Activated T-cell treated with anti-CD3 and anti-CD28 coated beads, Interleukin-2, amount 50 U/mL, for 72 hours (primary cell): ENCODE results near the gene ISOC1. TPM values are rescaled to one million over a fixed set of nuclear protein-coding genes. Genes with fewer than 3 reads are reported as not detected.

Experiments
- ATAC-seq, 2 donors: fragments of 150-1000 bp; cut with Tn5 transposase; replicated peaks in 1 of 2; 2 replicates each; pipeline ENCODE4 v1.10.0; 2021; ENCODE audit warnings: moderate library complexity in 2 of 2, mild to moderate bottlenecking in 1 of 2
- DNase-seq, 2 donors: peaks; one replicate each; pipeline ENCODE4 v3.0.0; 2021 to 2022; ENCODE audit warnings: mixed read lengths in 1 of 2
- H3K27ac Mint-ChIP-seq: one replicate; pipeline ENCODE4 v1.8.0; 2022; ENCODE audit warnings: mild to moderate bottlenecking, moderate library complexity, mixed read lengths
- H3K27me3 Mint-ChIP-seq: one replicate; pipeline ENCODE4 v1.8.0; 2022; ENCODE audit warnings: low read depth, mixed read lengths
- H3K36me3 Mint-ChIP-seq, 2 donors: one replicate each; pipeline ENCODE4 v1.8.0; 2022; ENCODE audit warnings: mixed read lengths in 2 of 2, mild to moderate bottlenecking in 1 of 2; ENCODE audit not compliant: insufficient read depth in 2 of 2
- H3K4me1 Mint-ChIP-seq: one replicate; pipeline ENCODE4 v1.8.0; 2022; ENCODE audit warnings: low read depth, mixed read lengths
- H3K4me3 Mint-ChIP-seq, 2 donors: one replicate each; pipeline ENCODE4 v1.8.0; 2022; ENCODE audit warnings: mild to moderate bottlenecking in 2 of 2, mixed read lengths in 2 of 2, moderate library complexity in 2 of 2
- H3K9me3 Mint-ChIP-seq, 2 donors: one replicate each; pipeline ENCODE4 v1.8.0; 2022; ENCODE audit warnings: mixed read lengths in 2 of 2
- total RNA-seq, 2 donors: library from RNA; stranded (reverse); gene quantifications; one replicate each; pipeline ENCODE4 v1.2.3, GENCODE V29; 2022

ISOC1 gene
- total RNA-seq, 2 donors from 2014 or later, result 19.4 to 20.4 TPM

DNA sequence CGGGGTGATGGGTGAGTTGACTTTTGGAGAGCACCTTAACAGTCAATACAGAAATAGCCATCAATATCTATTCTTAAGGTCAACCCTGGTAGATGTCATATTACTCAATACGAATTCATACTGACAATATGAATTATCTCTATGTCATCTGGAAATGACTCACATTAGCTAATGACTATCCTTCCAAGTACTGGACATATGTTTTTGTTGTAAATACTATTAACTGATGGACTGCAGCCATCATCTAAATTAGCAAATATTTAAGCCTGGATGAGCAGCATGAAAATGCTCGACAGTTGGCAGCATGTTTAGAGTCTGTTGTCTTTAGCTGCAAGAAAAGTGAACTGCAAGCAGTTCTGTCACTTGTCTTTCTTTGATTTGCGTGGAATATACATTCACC lies 19.6 kb upstream of the ISOC1 start:
- Mint-ChIP-seq H3K4me1 (no peaks in the 10 kb centered on the region), H3K4me3 (no peak overlapping the region), H3K27ac (no peak overlapping the region), H3K9me3 (no peaks in the 10 kb centered on the region), H3K36me3 (no peaks in the 10 kb centered on the region), H3K27me3 (peaks cover 21% of the 10 kb centered on the region)
- ATAC-seq, result no peak
- no peak for DNase-seq

GRCh38 chr5:129077433-129078075 lies 17.0 kb upstream of the ISOC1 start:
- Mint-ChIP-seq H3K4me3 (no peak overlapping the region), H3K9me3 (no peaks in the 10 kb centered on the region), H3K36me3 (no peaks in the 10 kb centered on the region), H3K27ac (no peak overlapping the region), H3K4me1 (no peaks in the 10 kb centered on the region), H3K27me3 (peaks cover 23% of the 10 kb centered on the region)
- ATAC-seq (no peak), DNase-seq (no peak)

DNA sequence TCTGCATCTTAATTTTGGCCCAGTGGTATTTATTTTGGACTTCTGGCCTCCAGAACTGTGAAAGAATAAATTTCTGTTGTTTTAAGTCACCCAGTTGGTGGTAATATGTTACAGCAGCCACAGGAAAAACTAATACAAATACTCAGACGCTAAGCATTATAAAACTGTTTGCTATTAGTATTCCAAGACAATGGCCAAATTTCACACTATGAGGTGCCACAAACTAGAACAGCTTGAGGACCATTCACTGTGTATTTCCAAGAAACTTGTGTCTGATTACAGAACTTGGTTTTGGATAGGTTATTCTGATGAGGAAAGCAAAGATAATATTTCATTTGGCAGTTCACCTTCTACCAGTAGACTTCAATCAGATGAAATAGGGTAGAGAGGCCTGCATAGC lies 16.3 kb upstream of the ISOC1 start:
- Mint-ChIP-seq H3K27ac (no peak overlapping the region), H3K4me3 (no peak overlapping the region), H3K9me3 (no peaks in the 10 kb centered on the region), H3K4me1 (no peaks in the 10 kb centered on the region), H3K27me3 (peaks cover 22% of the 10 kb centered on the region), H3K36me3 (no peaks in the 10 kb centered on the region)
- DNase-seq (no peak), ATAC-seq (no peak)

DNA sequence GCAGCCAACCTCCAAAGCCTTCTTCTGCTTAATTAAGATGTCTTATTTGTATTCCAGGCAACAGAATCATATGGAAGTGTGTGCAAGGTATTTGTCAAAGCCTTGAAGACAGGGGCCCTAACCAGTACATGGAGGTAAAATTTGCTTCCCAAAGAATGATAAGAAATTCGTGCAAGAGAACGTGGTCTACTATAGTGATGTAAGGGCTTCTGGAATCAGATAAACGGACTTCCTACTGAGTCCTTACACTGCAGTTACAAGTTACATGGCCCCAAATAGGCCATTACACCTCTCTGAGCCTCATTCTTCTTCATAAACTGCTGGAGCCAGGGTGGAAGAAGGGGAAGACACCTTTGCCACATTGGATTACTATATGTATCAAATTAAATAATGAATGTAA lies 15.9 kb upstream of the ISOC1 start:
- no peaks in the 10 kb centered on the region for H3K36me3 Mint-ChIP-seq
- peaks cover 18% of the 10 kb centered on the region for H3K27me3 Mint-ChIP-seq
- ATAC-seq, result no peak
- H3K4me3 Mint-ChIP-seq, result no peak overlapping the region
- H3K27ac Mint-ChIP-seq, result no peak overlapping the region
- no peak for DNase-seq
- no peaks in the 10 kb centered on the region for H3K4me1 Mint-ChIP-seq
- no peaks in the 10 kb centered on the region for H3K9me3 Mint-ChIP-seq

- no peaks in the 10 kb centered on the region for H3K9me3 Mint-ChIP-seq
- DNase-seq (no peak), ATAC-seq (no peak)
- H3K4me3 Mint-ChIP-seq, result no peak overlapping the region
- no peaks in the 10 kb centered on the region for H3K36me3 Mint-ChIP-seq
- H3K27me3 Mint-ChIP-seq, result peaks cover 11% of the 10 kb centered on the region
- no peaks in the 10 kb centered on the region for H3K4me1 Mint-ChIP-seq
- H3K27ac Mint-ChIP-seq, result no peak overlapping the region
Measured at GRCh38 chr5:129079496-129079895, 15.1 kb upstream of the ISOC1 start.

- H3K36me3 Mint-ChIP-seq, result no peaks in the 10 kb centered on the region
- H3K27ac Mint-ChIP-seq, result no peak overlapping the region
- H3K4me3 Mint-ChIP-seq, result no peak overlapping the region
- no peak for ATAC-seq
- H3K4me1 Mint-ChIP-seq, result no peaks in the 10 kb centered on the region
- no peaks in the 10 kb centered on the region for H3K9me3 Mint-ChIP-seq
- DNase-seq, result no peak
- H3K27me3 Mint-ChIP-seq, result peaks cover 6% of the 10 kb centered on the region
Measured at GRCh38 chr5:129080766-129081165, 13.8 kb upstream of the ISOC1 start.

DNA sequence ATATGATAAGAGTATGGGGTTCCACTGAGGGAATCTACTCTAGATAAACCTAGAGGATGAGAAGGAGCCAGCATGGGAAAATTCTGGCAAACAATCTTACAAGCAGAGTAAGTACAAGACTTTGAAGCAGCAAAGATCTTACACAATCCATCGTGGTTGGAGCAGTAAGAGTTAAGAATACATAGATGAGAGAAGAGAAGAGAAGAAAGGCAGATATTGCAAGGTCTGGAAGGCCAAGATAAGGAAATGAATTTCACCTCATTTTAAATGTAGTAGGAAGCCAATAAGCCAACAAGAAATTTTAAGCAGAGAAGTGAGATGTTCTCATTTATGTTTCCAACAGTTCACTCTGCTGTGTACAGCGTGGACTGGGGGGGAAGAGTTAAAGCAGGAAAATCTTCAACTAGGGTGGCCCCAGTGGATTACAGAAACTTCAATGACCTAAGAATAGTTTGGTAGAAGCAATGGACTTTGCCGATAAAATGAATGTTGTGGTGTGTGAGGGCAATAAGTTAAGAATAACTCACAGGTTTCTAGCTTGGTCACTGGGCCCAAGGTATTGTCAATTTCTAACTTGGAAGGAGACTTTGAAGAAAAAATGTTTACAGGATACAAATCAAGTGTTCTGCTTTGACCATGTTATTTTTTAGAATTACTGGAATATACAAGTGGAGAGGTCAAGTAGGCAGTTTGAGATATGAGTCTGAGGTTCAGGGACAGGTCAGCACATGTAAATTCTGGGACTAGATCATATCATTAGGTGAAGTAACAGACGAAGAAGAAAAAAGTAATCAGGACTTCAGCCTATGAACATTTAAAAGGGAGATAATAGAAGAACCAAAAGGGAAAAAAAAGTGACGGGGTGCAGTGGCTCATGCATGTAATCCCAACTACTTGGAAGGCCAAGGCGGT lies 12.1 kb upstream of the ISOC1 start:
- H3K36me3 Mint-ChIP-seq, result no peaks in the 10 kb centered on the region
- H3K4me3 Mint-ChIP-seq, result no peak overlapping the region
- no peaks in the 10 kb centered on the region for H3K4me1 Mint-ChIP-seq
- no peak for DNase-seq
- H3K27ac Mint-ChIP-seq, result no peak overlapping the region
- H3K9me3 Mint-ChIP-seq, result no peaks in the 10 kb centered on the region
- peaks cover 6% of the 10 kb centered on the region for H3K27me3 Mint-ChIP-seq
- no peak for ATAC-seq

DNA sequence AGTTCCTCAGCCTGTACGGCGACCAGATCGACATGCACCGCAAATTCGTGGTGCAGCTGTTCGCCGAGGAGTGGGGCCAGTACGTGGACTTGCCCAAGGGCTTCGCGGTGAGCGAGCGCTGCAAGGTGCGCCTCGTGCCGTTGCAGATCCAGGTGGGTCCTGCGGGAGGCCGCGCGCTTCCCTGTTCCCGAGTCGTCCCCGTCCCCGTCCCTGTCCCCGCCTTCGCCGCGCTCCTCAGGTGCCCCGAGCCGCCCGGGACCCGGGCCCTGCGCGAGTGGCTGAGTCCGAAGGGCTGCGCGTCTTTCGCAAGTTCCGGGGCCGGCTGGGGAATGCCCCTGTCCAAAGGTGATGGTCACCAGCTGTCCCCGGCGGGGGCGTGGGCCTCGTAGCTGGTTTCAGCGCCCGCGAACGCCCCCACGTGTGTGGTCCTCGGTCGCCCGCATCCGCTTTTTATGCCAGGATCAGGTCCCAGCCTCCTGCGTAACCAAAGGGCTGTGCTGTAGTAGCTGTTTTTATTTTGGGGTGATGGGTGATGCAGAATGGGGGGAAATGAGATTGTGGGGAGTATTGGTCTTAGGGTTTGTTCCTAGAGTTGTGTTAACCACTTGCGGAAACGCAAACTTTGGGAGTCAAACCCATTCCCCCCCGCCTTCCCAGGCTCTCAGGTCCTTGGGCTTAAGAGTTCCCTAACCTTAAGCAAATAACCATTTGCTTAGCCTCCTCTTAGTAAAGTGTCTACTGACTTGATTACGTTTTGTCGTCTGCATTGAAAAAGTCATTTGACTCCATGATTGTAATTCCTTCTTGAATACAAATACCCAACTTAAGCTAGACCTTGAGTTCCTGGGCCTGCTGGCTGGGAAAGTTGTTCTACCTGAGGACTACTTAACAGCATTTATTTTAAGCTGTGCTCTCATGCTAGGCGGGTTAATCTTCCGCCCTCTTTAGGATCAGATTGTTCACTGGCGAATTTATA lies 663 bp downstream of the ISOC1 start:
- peak; percentile 37 to 42 for ATAC-seq
- Mint-ChIP-seq H3K4me1 (peaks cover 24% of the 10 kb centered on the region), H3K27me3 (peaks cover 12% of the 10 kb centered on the region), H3K36me3 (peaks cover 0 to 1% of the 10 kb centered on the region in 2 donors), H3K27ac (peak overlapping the region; percentile 47), H3K9me3 (no peaks in the 10 kb centered on the region), H3K4me3 (peak overlapping the region; percentile 86 to 91)
- DNase-seq, result peak; percentile 56 to 63

DNA sequence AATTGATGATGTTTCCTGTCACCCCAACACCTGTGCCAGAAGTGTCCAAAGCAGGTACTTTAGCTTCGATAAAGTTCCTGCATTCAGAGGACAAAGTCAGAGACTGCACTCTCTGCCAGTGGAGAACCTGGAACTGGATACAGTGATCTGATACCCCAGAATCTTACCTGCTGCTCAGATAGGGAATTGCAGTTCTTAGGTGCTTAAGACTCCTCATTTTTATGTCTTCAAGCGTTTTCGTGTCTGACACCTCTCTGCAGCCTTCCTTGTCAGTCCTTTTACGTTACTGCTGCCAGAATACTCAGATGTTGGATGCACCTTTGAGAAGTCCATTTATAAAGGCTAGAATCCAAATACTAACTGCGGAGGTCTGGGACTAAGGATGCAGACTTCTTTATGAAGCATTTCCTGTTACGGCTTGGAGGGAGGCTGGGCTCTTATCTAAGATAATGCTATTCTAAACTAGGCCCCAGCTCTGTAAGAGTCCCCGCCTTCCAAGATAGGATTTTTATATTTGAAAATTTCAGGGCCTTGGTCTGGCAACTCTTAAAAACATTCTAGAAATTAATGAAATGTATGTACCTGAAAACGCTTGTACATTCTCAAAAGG lies 1.9 kb downstream of the ISOC1 start:
- Mint-ChIP-seq H3K9me3 (no peaks in the 10 kb centered on the region), H3K27me3 (peaks cover 9% of the 10 kb centered on the region), H3K4me1 (peaks cover 24% of the 10 kb centered on the region), H3K4me3 (peak overlapping the region in 1 of 2 donors; percentile 59), H3K27ac (no peak overlapping the region), H3K36me3 (peaks cover 0 to 1% of the 10 kb centered on the region in 2 donors)
- ATAC-seq (no peak), DNase-seq (no peak)

GRCh38 chr5:129097498-129098296 lies 3.1 kb downstream of the ISOC1 start:
- no peaks in the 10 kb centered on the region for H3K9me3 Mint-ChIP-seq
- no peak for ATAC-seq
- H3K27ac Mint-ChIP-seq, result no peak overlapping the region
- H3K4me3 Mint-ChIP-seq, result peak overlapping the region in 1 of 2 donors; percentile 5
- H3K36me3 Mint-ChIP-seq, result peaks cover 0 to 1% of the 10 kb centered on the region in 2 donors
- H3K4me1 Mint-ChIP-seq, result peaks cover 24% of the 10 kb centered on the region
- no peak for DNase-seq
- no peaks in the 10 kb centered on the region for H3K27me3 Mint-ChIP-seq

DNA sequence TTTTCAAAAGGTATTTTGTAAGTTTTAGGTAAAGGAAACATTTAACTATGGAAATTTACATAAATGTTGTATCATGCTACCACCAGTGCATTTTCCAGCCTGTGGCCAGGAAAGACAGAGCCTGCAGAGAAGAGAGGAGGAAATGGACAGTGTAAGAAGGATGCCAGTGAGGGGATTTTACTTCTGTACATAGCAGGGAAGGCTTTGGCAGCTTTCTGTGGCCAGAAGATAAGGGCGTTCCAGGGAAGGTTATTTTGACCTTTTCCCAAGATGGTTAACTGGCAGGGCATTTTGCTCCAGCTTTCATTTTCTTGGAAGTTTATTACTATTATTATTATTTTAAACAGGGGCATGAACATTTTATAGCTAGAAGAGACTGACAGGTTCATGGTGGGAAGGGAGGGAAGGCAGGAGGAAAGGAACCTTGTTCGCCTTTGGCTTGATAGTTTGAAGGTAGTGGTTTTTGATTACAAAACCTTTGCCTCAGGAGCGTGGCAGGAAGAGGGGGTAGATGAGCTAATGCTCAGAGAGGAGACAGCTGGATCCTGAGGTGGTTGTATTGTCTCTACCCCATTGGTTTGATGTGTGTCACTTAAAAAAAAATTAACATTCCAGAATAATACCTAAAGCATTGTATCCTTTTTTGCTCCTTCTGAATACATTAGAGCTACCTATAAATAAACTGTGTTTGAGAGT lies 4.1 kb downstream of the ISOC1 start:
- H3K27me3 Mint-ChIP-seq, result no peaks in the 10 kb centered on the region
- H3K36me3 Mint-ChIP-seq, result peaks cover 0 to 1% of the 10 kb centered on the region in 2 donors
- peak overlapping the region; percentile 16 for H3K27ac Mint-ChIP-seq
- ATAC-seq, result no peak
- no peaks in the 10 kb centered on the region for H3K9me3 Mint-ChIP-seq
- DNase-seq, result no peak
- peaks cover 24% of the 10 kb centered on the region for H3K4me1 Mint-ChIP-seq
- peak overlapping the region in 1 of 2 donors; percentile 5 for H3K4me3 Mint-ChIP-seq
